Astrocyte (in vitro differentiated cells and primary cell): ENCODE measurements around the gene SLC35D1. TPM values are rescaled to one million over a fixed set of nuclear protein-coding genes. Genes with fewer than 3 reads are reported as not detected.
"Not testable (repeated sequence)": the region's sequence is repeated elsewhere in the genome, so short reads cannot be mapped to it uniquely, and the experiment has no call there.

Experiments
- DNase-seq: peaks from one replicate; pipeline ENCODE4 v3.0.0-alpha.2; 2010; ENCODE audit warnings: low read depth
- FAIRE-seq: peaks from 2 replicates; lab custom pipeline; 2011; peaks lifted over from hg19 to GRCh38; lab: Jason Lieb, UNC
- H2AFZ ChIP-seq: 2 replicates; pipeline ENCODE4 v1.6.0; 2012; ENCODE audit warnings: low read depth, low read length, inconsistent platforms
- H3K27ac ChIP-seq: 2 replicates; pipeline ENCODE4 v1.5.1; 2011; ENCODE audit warnings: low read depth, low read length, inconsistent platforms
- H3K27me3 ChIP-seq: 2 replicates; pipeline ENCODE4 v1.6.0; 2011; ENCODE audit warnings: low read length, inconsistent platforms; ENCODE audit not compliant: insufficient read depth
- H3K36me3 ChIP-seq: 2 replicates; pipeline ENCODE4 v1.5.1; 2011; ENCODE audit warnings: low read length, inconsistent platforms; ENCODE audit not compliant: insufficient read depth
- H3K4me1 ChIP-seq: 2 replicates; pipeline ENCODE4 v1.5.1; 2011; ENCODE audit warnings: low read length, inconsistent platforms; ENCODE audit not compliant: insufficient read depth
- H3K4me2 ChIP-seq: 2 replicates; pipeline ENCODE4 v1.6.0; 2012; ENCODE audit warnings: low read length, inconsistent platforms
- H3K4me3 ChIP-seq: 2 replicates; pipeline ENCODE4 v1.5.1; 2011; ENCODE audit warnings: low read depth, mild to moderate bottlenecking, low read length, inconsistent platforms; ENCODE audit not compliant: insufficient read depth
- H3K79me2 ChIP-seq: 2 replicates; pipeline ENCODE4 v1.6.0; 2012; ENCODE audit warnings: mild to moderate bottlenecking, low read length, inconsistent platforms; ENCODE audit not compliant: insufficient read depth
- H3K9ac ChIP-seq: 2 replicates; pipeline ENCODE4 v1.6.0; 2012; ENCODE audit warnings: mild to moderate bottlenecking, low read length, inconsistent platforms
- H3K9me3 ChIP-seq: 2 replicates; pipeline ENCODE4 v1.5.1; 2012; ENCODE audit warnings: low read depth, mild to moderate bottlenecking, low read length, inconsistent platforms; ENCODE audit not compliant: insufficient read depth
- H4K20me1 ChIP-seq: 2 replicates; pipeline ENCODE4 v1.6.0; 2012; ENCODE audit warnings: low read length, inconsistent platforms; ENCODE audit not compliant: insufficient read depth
- H3K27ac Mint-ChIP-seq: one replicate; pipeline ENCODE4 v1.8.0; 2021; ENCODE audit warnings: mild to moderate bottlenecking, mixed read lengths; ENCODE audit not compliant: unreplicated experiment
- H3K27me3 Mint-ChIP-seq: one replicate; pipeline ENCODE4 v1.8.0; 2021; ENCODE audit warnings: low read depth, mixed read lengths; ENCODE audit not compliant: unreplicated experiment
- H3K36me3 Mint-ChIP-seq: one replicate; pipeline ENCODE4 v1.8.0; 2021; ENCODE audit warnings: low read depth, mixed read lengths; ENCODE audit not compliant: unreplicated experiment
- H3K4me1 Mint-ChIP-seq: one replicate; pipeline ENCODE4 v1.8.0; 2021; ENCODE audit warnings: low read depth, mixed read lengths; ENCODE audit not compliant: unreplicated experiment
- H3K4me3 Mint-ChIP-seq: one replicate; pipeline ENCODE4 v1.8.0; 2021; ENCODE audit warnings: mild to moderate bottlenecking, moderate library complexity, mixed read lengths; ENCODE audit not compliant: unreplicated experiment
- H3K9me3 Mint-ChIP-seq: one replicate; pipeline ENCODE4 v1.8.0; 2021; ENCODE audit warnings: mild to moderate bottlenecking, mixed read lengths; ENCODE audit not compliant: unreplicated experiment
- EZH2 ChIP-seq: IDR thresholded peaks from 2 replicates; pipeline ENCODE4 v1.6.1; 2012; ENCODE audit warnings: mild to moderate bottlenecking, low read length, inconsistent platforms; ENCODE audit not compliant: insufficient read depth
- total RNA-seq: library from RNA; stranded (reverse); gene quantifications from 2 replicates; pipeline ENCODE4 v1.2.1, GENCODE V29; 2021
- TF ChIP-seq, protein P1 (sequence below): IDR thresholded peaks from 2 replicates; pipeline ENCODE4 v1.5.1; 2011; ENCODE audit warnings: low read depth, mild to moderate bottlenecking, inconsistent platforms, low read length, moderate library complexity; ENCODE audit not compliant: insufficient read depth

SLC35D1 gene
- total RNA-seq, 1 donor from 2014 or later = 12.7 TPM

DNA sequence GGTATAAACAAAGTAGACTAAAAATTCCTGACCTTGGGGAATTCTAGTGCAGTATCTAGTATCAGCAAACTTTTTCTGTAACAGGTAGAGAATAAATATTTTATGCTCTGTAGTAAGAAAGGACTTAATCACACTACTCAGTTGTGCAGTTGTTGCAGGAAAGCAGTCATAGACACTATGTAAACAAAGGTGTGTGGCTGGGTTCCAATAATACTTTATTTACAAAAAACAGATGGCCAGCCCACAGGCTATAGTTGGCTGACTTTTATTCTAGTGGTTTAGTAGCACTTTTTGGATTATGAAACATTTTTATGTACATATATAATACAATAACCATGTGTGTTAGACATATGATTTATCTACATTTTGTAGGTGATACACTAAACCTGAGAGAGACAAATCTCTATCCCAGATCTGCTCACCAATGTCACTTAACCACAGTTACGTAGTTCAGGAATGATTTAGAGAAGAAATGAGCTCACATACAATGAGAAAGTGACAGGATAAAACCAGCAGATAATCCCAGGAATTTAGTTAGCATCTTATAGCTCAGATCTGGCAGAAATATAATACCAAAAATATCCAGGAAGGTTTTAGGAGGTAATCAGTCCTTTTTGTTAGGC is 73.1 kb downstream of the SLC35D1 start:
- no peak overlapping the region for H3K27ac Mint-ChIP-seq
- Histone ChIP-seq H4K20me1 (no peaks in the 10 kb centered on the region), H3K4me2 (no peak overlapping the region), H3K27me3 (no peaks in the 10 kb centered on the region), H3K4me1 (no peaks in the 10 kb centered on the region), H3K79me2 (no peaks in the 10 kb centered on the region), H2AFZ (no peak overlapping the region), H3K4me3 (no peak overlapping the region), H3K27ac (no peak overlapping the region), H3K36me3 (peaks cover 62% of the 10 kb centered on the region), H3K9ac (no peak overlapping the region), H3K9me3 (no peaks in the 10 kb centered on the region)
- TF ChIP-seq EZH2 = no peak
- TF ChIP-seq, protein P1, sequence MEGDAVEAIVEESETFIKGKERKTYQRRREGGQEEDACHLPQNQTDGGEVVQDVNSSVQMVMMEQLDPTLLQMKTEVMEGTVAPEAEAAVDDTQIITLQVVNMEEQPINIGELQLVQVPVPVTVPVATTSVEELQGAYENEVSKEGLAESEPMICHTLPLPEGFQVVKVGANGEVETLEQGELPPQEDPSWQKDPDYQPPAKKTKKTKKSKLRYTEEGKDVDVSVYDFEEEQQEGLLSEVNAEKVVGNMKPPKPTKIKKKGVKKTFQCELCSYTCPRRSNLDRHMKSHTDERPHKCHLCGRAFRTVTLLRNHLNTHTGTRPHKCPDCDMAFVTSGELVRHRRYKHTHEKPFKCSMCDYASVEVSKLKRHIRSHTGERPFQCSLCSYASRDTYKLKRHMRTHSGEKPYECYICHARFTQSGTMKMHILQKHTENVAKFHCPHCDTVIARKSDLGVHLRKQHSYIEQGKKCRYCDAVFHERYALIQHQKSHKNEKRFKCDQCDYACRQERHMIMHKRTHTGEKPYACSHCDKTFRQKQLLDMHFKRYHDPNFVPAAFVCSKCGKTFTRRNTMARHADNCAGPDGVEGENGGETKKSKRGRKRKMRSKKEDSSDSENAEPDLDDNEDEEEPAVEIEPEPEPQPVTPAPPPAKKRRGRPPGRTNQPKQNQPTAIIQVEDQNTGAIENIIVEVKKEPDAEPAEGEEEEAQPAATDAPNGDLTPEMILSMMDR = no peak
- no peak for FAIRE-seq
- H3K4me3 Mint-ChIP-seq = no peak overlapping the region
- no peaks in the 10 kb centered on the region for H3K36me3 Mint-ChIP-seq
- no peaks in the 10 kb centered on the region for H3K4me1 Mint-ChIP-seq
- H3K27me3 Mint-ChIP-seq = no peaks in the 10 kb centered on the region
- no peaks in the 10 kb centered on the region for H3K9me3 Mint-ChIP-seq
- DNase-seq = no peak

DNA sequence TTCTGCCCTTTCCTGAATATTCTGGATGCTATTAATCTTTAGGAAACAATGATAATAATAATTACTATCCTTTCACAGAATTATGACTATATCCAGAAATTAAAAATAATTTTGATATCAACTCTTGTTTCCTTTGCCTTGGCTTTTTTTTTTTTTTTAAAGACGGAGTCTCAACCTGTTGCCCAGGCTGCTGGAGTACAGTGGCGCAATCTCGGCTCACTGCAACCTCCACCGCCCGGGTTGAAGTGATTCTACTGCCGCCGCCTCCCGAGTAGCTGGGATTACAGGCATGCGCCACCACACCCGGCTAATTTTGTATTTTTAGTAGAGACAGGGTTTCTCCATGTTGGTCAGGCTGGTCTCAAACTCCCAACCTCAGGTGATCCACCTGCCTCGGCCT is 74.3 kb downstream of the SLC35D1 start:
- H3K36me3 ChIP-seq = peaks cover 62% of the 10 kb centered on the region
- H3K79me2 ChIP-seq, FAIRE-seq, H3K4me1 ChIP-seq, H3K9ac ChIP-seq, H3K27ac Mint-ChIP-seq, H3K4me1 Mint-ChIP-seq, H2AFZ ChIP-seq, H3K27me3 Mint-ChIP-seq, H4K20me1 ChIP-seq, H3K9me3 ChIP-seq, DNase-seq, H3K27me3 ChIP-seq, H3K4me2 ChIP-seq, H3K4me3 ChIP-seq, H3K36me3 Mint-ChIP-seq, H3K4me3 Mint-ChIP-seq, H3K9me3 Mint-ChIP-seq, H3K27ac ChIP-seq: not testable (repeated sequence)

DNA sequence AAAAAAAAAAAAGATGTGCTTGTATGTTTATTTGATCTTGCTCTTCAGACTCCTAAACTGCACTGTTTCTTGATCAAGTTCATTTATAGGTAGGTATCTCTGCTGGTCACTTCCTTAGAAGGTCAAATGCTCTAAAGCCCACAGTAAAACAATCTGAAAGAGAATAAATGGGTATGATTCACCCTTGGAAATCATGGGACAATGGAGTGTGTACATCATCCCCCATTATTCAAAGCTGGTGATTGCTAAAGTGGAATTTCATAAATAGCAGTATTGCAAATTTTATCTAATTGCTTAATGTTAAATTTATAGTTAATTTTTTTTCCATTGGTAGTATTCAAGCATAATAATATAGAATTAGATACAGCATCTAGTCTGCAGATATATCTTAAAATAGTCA is 75.7 kb downstream of the SLC35D1 start:
- Mint-ChIP-seq H3K27ac (no peak overlapping the region), H3K9me3 (no peaks in the 10 kb centered on the region), H3K4me1 (no peaks in the 10 kb centered on the region), H3K36me3 (no peaks in the 10 kb centered on the region), H3K27me3 (no peaks in the 10 kb centered on the region), H3K4me3 (no peak overlapping the region)
- no peaks in the 10 kb centered on the region for H3K4me1 ChIP-seq
- no peak overlapping the region for H2AFZ ChIP-seq
- no peak for TF ChIP-seq EZH2
- TF ChIP-seq, protein P1 = no peak
- H3K4me2 ChIP-seq = no peak overlapping the region
- no peak overlapping the region for H3K27ac ChIP-seq
- H3K36me3 ChIP-seq = peaks cover 54% of the 10 kb centered on the region
- DNase-seq (no peak), FAIRE-seq (no peak)
- peaks cover 7% of the 10 kb centered on the region for H3K79me2 ChIP-seq
- no peaks in the 10 kb centered on the region for H3K9me3 ChIP-seq
- H3K9ac ChIP-seq = no peak overlapping the region
- H3K27me3 ChIP-seq = no peaks in the 10 kb centered on the region
- no peaks in the 10 kb centered on the region for H4K20me1 ChIP-seq
- no peak overlapping the region for H3K4me3 ChIP-seq
